ENCODE results near the gene KMT2B.

KMT2B gene

DNA sequence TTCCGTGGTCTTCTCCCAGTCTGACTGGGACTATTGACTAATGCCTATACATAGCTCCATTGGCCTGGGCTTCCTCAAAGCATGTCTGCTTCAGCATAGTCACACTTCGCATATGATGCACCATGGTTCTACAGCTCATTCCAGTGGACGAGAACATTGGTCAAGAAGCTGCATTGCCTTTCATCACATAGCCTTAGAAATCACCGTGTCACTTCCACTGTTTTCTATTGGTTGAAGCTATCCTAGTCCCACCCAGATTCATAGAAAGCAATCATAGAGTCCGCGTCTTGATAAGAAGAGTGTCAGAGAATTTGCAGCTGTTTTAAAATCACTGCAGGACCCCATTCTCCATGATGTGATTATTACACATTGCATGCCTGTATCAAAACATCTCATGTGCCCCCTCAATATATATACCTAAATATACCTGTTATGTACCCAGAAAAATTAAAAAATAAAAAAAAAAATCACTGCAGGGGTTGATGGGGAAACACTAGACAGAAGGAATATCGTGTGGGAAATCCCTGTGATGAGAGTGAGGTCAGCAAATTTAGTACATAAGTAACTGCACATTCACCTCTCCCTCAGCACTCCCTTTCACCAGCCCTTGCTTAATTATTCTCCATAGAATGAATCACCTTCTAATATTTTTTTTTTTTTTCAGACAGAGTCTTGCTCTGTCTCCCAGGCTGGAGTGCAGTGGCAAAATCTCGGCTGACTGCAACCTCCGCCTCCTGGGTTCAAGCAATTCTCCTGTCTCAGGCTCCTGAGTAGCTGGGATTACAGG, 55.4 kb downstream of the KMT2B start:
- no peaks in the 10 kb centered on the region for H3K9me3 ChIP-seq (ENCODE audit: low read depth, low read length)
- no peak overlapping the region for H3K27ac ChIP-seq
- H3K36me3 ChIP-seq (ENCODE audit: insufficient read depth, low read length): no peaks in the 10 kb centered on the region
- H3K4me3 ChIP-seq: no peak overlapping the region
- no peak overlapping the region for H3K9ac ChIP-seq (ENCODE audit: insufficient read length)
- TF ChIP-seq FOXP2 (optimal IDR thresholded peaks at IDR 0.05; ENCODE audit: control extremely low read depth, extremely low read length, insufficient read depth) (no peak), EZH2 (IDR thresholded peaks at IDR 0.05) (no peak), POLR2AphosphoS5 (IDR thresholded peaks at IDR 0.05; ENCODE audit: borderline replicate concordance, low read depth, low read length) (no peak)
- no peak for DNase-seq (ENCODE audit: low read depth, low spot score)

DNA sequence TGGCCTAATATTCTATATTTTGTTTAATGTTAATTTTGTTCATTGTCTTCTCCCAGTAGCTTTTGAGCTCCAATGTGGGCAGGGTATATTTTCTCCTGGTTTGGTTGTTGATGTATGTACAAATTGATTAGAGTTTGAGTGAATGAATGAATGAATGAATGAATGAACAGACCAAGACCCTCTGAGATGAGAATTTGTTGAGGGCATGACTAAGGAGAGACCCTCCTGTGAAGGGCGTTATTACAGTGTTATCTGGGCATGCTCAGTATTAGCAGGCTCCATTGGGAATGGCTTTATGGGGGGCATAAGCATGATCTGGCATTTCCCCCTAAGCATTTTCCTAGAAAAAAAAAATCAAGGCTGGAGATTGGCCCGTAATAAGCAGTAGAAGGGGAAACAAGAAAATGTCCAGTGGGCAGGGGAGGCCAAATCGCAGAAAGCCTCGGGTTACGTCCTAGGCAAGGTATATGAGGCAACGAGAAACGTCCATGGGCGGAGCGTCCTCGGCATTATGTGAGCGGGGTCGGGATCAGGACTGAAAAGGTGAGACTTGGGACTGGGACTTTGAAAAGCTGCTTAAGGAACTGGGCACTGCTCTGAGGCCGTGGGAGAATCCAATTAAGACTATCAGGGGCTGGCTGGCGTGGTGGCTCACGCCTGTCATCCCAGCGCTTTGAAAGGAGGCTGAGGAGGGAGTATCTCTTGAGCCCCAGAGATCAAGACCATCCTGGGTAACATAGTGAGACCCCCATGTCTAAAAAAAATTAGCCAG, 56.7 kb downstream of the KMT2B start:
- Histone ChIP-seq H3K36me3 (ENCODE audit: insufficient read depth, low read length) (no peaks in the 10 kb centered on the region), H3K27ac (no peak overlapping the region), H3K4me3 (peak overlapping the region; percentile 85), H3K9me3 (ENCODE audit: low read depth, low read length) (no peaks in the 10 kb centered on the region), H3K9ac (ENCODE audit: insufficient read length) (no peak overlapping the region)
- no peak for TF ChIP-seq POLR2AphosphoS5 (IDR thresholded peaks at IDR 0.05; ENCODE audit: borderline replicate concordance, low read depth, low read length)
- no peak for TF ChIP-seq FOXP2 (optimal IDR thresholded peaks at IDR 0.05; ENCODE audit: control extremely low read depth, extremely low read length, insufficient read depth)
- no peak for TF ChIP-seq EZH2 (IDR thresholded peaks at IDR 0.05)
- DNase-seq (ENCODE audit: low read depth, low spot score): no peak

DNA sequence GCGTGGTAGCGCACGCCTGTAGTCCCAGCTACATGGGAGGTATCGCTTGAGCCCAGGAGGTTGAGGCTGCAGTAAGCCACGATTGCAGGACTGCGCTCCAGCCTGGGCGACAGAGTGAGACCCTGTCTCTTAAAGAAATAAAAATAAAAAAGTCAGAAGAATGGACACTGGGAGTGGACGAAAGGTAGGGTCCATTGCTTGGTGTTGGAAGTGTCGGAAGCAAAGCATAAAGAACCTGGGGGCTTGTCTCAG, 57.2 kb downstream of the KMT2B start:
- Histone ChIP-seq H3K4me3 (peak overlapping the region; percentile 85), H3K9me3 (ENCODE audit: low read depth, low read length) (no peaks in the 10 kb centered on the region), H3K36me3 (ENCODE audit: insufficient read depth, low read length) (no peaks in the 10 kb centered on the region), H3K27ac (no peak overlapping the region), H3K9ac (ENCODE audit: insufficient read length) (no peak overlapping the region)
- TF ChIP-seq POLR2AphosphoS5 (IDR thresholded peaks at IDR 0.05; ENCODE audit: borderline replicate concordance, low read depth, low read length) (no peak), EZH2 (IDR thresholded peaks at IDR 0.05) (no peak), FOXP2 (optimal IDR thresholded peaks at IDR 0.05; ENCODE audit: control extremely low read depth, extremely low read length, insufficient read depth) (no peak)
- DNase-seq (ENCODE audit: low read depth, low spot score): no peak

DNA sequence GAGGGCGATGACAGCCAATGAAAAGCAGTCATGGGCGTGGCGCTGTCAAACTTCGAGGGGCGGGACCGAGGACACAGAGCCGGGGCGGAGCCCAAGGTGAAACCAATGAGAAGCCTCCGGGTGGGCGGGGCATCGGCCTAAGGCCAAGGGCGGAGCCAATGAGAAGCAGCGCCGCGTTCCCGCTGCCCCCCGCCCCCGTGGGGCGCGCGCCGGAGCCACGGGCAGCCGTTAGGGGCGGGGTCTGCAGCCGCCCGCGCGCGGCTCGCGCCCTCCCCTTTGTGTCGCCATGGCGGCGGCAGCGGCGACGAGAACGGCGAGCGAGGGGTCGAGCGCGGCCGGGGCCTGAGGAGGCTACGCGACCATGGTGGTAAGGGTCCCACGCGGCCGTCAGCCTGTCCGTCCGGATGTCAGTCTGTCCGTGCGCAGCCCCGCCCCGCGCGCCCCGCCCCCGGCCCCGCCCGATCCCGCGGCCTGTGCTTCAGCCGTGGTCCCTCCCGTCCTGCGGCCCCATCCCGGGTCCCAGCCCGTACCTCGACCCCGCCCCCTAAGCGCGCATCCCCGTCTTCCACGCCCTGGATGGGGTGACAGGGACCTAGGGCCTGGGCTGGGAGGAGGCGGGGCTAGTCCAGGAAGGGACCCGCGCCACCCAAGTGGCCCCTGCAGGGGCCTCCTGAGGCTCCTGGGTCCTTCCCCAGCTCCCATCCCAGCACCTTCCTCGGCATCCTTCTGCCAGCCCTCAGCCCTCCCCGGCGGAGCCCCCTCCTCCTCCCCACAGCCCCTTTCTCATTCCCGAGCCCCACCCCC, 57.7 kb downstream of the KMT2B start, which contains the start of gene ARHGAP33:
Gene ARHGAP33 (plus strand): TSS at position 267 of the 804 bp plus-strand sequence. CDS start 95 bp downstream, at position 362.
- TF ChIP-seq POLR2AphosphoS5 (IDR thresholded peaks at IDR 0.05; ENCODE audit: borderline replicate concordance, low read depth, low read length) (no peak), EZH2 (IDR thresholded peaks at IDR 0.05) (no peak), FOXP2 (optimal IDR thresholded peaks at IDR 0.05; ENCODE audit: control extremely low read depth, extremely low read length, insufficient read depth) (no peak)
- Histone ChIP-seq H3K36me3 (ENCODE audit: insufficient read depth, low read length) (no peaks in the 10 kb centered on the region), H3K4me3 (peak within 1 kb of the TSS; percentile 85), H3K27ac (no peak within 1 kb of the TSS), H3K9me3 (ENCODE audit: low read depth, low read length) (no peaks in the 10 kb centered on the region), H3K9ac (ENCODE audit: insufficient read length) (peak within 1 kb of the TSS; percentile 45)
- peak; percentile 77 for DNase-seq (ENCODE audit: low read depth, low spot score)

DNA sequence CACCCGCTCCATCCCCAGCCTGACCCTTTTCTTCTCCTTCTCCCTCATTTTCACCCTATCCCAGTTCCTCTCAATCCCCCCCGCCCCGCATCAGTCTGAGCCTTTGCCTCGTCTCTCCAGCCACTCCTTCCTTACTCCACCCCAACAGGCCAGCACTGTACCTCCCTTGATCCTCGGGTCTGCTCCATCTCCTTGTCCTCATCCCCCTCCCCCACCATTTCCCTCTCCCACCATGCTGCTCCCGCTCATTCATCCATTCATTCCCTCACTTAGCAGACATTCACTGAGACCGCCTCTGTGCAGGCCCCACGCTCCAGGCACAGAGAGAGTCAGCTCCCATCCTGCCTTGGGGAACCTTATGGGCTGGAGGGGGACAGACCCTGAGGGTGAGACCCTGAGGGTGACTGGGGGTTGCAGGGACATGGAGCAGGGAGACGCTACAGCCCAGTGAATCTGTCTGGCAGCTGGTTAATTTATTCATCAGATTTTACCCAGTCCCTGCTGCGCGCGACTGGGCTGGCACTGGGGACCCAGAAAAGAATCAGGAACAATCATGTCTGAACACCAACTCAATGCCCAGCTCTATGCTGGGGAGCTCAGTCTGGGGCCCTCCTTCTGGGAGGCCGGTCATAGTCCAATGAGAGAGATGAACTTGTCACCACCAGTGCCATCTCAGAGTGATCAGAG, 58.4 kb downstream of the KMT2B start:
- Histone ChIP-seq H3K36me3 (ENCODE audit: insufficient read depth, low read length) (no peaks in the 10 kb centered on the region; the same call in 1 of the 2 replicates), H3K4me3 (peak overlapping the region; percentile 85), H3K9ac (ENCODE audit: insufficient read length) (peak overlapping the region; percentile 45), H3K27ac (no peak overlapping the region), H3K9me3 (ENCODE audit: low read depth, low read length) (no peaks in the 10 kb centered on the region)
- no peak for TF ChIP-seq FOXP2 (optimal IDR thresholded peaks at IDR 0.05; ENCODE audit: control extremely low read depth, extremely low read length, insufficient read depth)
- no peak for TF ChIP-seq EZH2 (IDR thresholded peaks at IDR 0.05)
- no peak for TF ChIP-seq POLR2AphosphoS5 (IDR thresholded peaks at IDR 0.05; ENCODE audit: borderline replicate concordance, low read depth, low read length)
- DNase-seq (ENCODE audit: low read depth, low spot score): no peak

DNA sequence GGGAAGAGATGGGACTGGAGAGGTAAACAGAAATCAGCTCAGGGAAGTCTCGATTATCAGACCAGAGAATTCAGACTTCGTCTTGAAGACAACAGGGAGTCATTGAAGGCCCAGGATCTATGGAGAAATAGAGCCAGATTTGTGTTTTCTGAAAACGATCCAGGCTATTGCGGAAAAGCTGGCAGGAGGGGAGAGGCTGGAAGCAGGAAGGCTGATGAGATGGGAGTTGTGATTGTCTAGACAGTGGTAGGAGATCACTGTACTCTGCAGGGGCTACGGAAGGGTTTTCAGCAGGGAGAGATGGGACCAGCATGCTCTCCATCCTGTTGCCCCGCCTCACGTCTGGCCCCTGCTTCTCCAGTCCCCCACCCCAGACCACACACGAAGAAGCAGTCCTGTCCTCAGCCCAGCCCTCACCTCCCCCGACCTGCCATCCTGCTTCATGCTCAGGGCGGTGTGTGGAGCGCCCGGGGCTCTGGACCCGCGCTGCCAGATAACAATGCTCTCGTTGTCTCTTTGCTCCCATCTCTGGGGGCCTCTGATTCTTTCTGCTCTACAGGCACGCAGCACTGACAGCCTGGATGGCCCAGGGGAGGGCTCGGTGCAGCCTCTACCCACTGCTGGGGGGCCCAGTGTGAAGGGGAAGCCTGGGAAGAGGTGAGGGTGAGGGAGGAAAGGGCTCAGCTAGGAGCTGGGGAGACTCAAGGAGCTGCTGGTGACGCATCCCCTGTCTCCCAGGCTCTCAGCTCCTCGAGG, 59.5 kb downstream of the KMT2B start:
- Histone ChIP-seq H3K4me3 (no peak overlapping the region), H3K9me3 (ENCODE audit: low read depth, low read length) (no peaks in the 10 kb centered on the region), H3K9ac (ENCODE audit: insufficient read length) (no peak overlapping the region), H3K27ac (no peak overlapping the region), H3K36me3 (ENCODE audit: insufficient read depth, low read length) (no peaks in the 10 kb centered on the region; the same call in 1 of the 2 replicates)
- TF ChIP-seq FOXP2 (optimal IDR thresholded peaks at IDR 0.05; ENCODE audit: control extremely low read depth, extremely low read length, insufficient read depth) (no peak), EZH2 (IDR thresholded peaks at IDR 0.05) (no peak), POLR2AphosphoS5 (IDR thresholded peaks at IDR 0.05; ENCODE audit: borderline replicate concordance, low read depth, low read length) (no peak)
- no peak for DNase-seq (ENCODE audit: low read depth, low spot score)

DNA sequence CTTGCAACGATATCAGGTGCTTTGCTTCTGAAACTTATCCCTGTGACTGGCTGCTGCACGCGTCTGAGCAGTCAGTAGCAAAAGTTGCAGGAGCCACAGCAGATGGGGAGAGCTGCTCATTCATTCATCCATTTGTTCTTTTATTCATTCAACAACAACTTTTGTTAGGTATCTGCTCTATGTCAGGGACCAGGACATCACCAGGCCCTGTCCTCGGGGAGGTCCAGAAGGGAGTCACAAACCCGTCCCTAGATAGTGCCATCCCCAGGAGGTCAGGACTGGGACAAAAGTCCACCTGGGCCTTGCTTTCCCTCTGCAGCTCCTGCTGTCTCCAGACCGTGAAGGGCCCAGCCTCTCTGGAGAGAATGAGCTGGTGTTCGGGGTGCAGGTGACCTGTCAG, 60.2 kb downstream of the KMT2B start:
- no peaks in the 10 kb centered on the region; the same call in 1 of the 2 replicates for H3K36me3 ChIP-seq (ENCODE audit: insufficient read depth, low read length)
- no peak overlapping the region for H3K9ac ChIP-seq (ENCODE audit: insufficient read length)
- H3K9me3 ChIP-seq (ENCODE audit: low read depth, low read length): no peaks in the 10 kb centered on the region
- TF ChIP-seq EZH2 (IDR thresholded peaks at IDR 0.05): no peak
- TF ChIP-seq POLR2AphosphoS5 (IDR thresholded peaks at IDR 0.05; ENCODE audit: borderline replicate concordance, low read depth, low read length): no peak
- TF ChIP-seq FOXP2 (optimal IDR thresholded peaks at IDR 0.05; ENCODE audit: control extremely low read depth, extremely low read length, insufficient read depth): no peak
- H3K4me3 ChIP-seq: no peak overlapping the region
- no peak overlapping the region for H3K27ac ChIP-seq
- no peak for DNase-seq (ENCODE audit: low read depth, low spot score)

All from SK-N-MC (cell line).